K562 (cell line): ENCODE measurements around the gene TMEM214. TPM values are rescaled to one million over a fixed set of nuclear protein-coding genes. Genes with fewer than 3 reads are reported as not detected.

Experiments
- ARHGAP35 ChIP-seq: fragments of 450-650 bp; IDR thresholded peaks from 2 replicates; pipeline ENCODE4 v1.6.1; 2018; ENCODE audit not compliant: partially characterized antibody
- ATF7 ChIP-seq: fragments of 450-650 bp; IDR thresholded peaks from 2 replicates; pipeline ENCODE4 v1.7.1; 2014; ENCODE audit warnings: mild to moderate bottlenecking, moderate library complexity
- CTCFL ChIP-seq: IDR thresholded peaks from 2 replicates; pipeline ENCODE4 v1.6.1; 2011; ENCODE audit warnings: borderline replicate concordance, low read depth, mild to moderate bottlenecking, moderate library complexity, low read length; ENCODE audit not compliant: insufficient read depth, poor library complexity, severe bottlenecking
- CUX1 ChIP-seq: fragments of 200-800 bp; sonication (Bioruptor generic); IDR thresholded peaks from 2 replicates; pipeline ENCODE4 v1.6.1; 2016; ENCODE audit warnings: missing genetic modification characterization, missing compliant biosample characterization
- EHMT2 ChIP-seq: fragments of 450-650 bp; IDR thresholded peaks from 2 replicates; pipeline ENCODE4 v1.6.1; 2018; ENCODE audit warnings: antibody characterized with exemption
- GTF2F1 ChIP-seq: IDR thresholded peaks from 2 replicates; pipeline ENCODE4 v1.6.1; 2011; ENCODE audit warnings: low read depth, low read length, improper control_type of control experiment
- PHTF2 ChIP-seq: fragments of 250-450 bp; sonication (Bioruptor Pico); IDR thresholded peaks from 2 replicates; pipeline ENCODE4 v1.5.0; 2021; ENCODE audit warnings: mild to moderate bottlenecking
- POLR2A ChIP-seq: fragments of 450-650 bp; conservative IDR thresholded peaks from 2 replicates; pipeline ENCODE4 v1.6.1; 2016
- POLR2G ChIP-seq: fragments of 200-400 bp; formaldehyde crosslinking; IDR thresholded peaks from 2 replicates; pipeline ENCODE4 v1.6.1; 2017; ENCODE audit warnings: low read depth, mild to moderate bottlenecking, antibody characterized with exemption, low read length, moderate library complexity
- SAFB ChIP-seq: fragments of 200-400 bp; formaldehyde crosslinking; IDR thresholded peaks from 2 replicates; pipeline ENCODE4 v1.6.1; 2017; ENCODE audit warnings: low read depth, low read length, borderline replicate concordance
- SNRNP70 ChIP-seq: fragments of 200-400 bp; formaldehyde crosslinking; optimal IDR thresholded peaks from 2 replicates; pipeline ENCODE3; 2017; ENCODE audit warnings: low read depth, low read length
- TRIM28 ChIP-seq: fragments of 450-650 bp; IDR thresholded peaks from 2 replicates; pipeline ENCODE4 v1.6.1; 2017
- ZC3H8 ChIP-seq: fragments of 450-650 bp; IDR thresholded peaks from 2 replicates; pipeline ENCODE4 v1.6.1; 2017
- ZNF232 ChIP-seq: sonication (generic); formaldehyde crosslinking; IDR thresholded peaks from 2 replicates; pipeline ENCODE4 v1.8.0; 2022; ENCODE audit warnings: mild to moderate bottlenecking, missing genetic modification reagents
- ZNF280A ChIP-seq: fragments of 450-650 bp; IDR thresholded peaks from 2 replicates; pipeline ENCODE4 v1.6.1; 2018; ENCODE audit warnings: mild to moderate bottlenecking, low read depth; ENCODE audit not compliant: partially characterized antibody
- ZNF561 ChIP-seq: fragments of 450-650 bp; formaldehyde crosslinking; conservative IDR thresholded peaks from 2 replicates; pipeline ENCODE4 v1.4.0; 2020; ENCODE audit warnings: mild to moderate bottlenecking, moderate library complexity
- ZNF707 ChIP-seq: fragments of 250-450 bp; sonication (Bioruptor Pico); conservative IDR thresholded peaks from 2 replicates; pipeline ENCODE4 v1.8.0; 2022; ENCODE audit warnings: inconsistent platforms, mild to moderate bottlenecking, moderate library complexity
- ZNF764 ChIP-seq: fragments of 250-450 bp; sonication (Bioruptor Pico); IDR thresholded peaks from 2 replicates; pipeline ENCODE4 v1.4.0; 2020; ENCODE audit warnings: low read depth, mild to moderate bottlenecking, moderate library complexity
- polyA plus RNA-seq, 8 experiments: library from polyadenylated mRNA; depleted of rRNA in 4 of 8; stranded (reverse) in 5 of 8; unstranded in 3 of 8; fragments of >200 nt; fragmentation: Nextera tagmentation in 2 of 8; fragmentation: Illumina TruSeq in 1 of 8; extraction: Ambion mirVana in 2 of 8; extraction: Trizol in 1 of 8; gene quantifications; 2 replicates each; pipeline versions ENCODE4 v1.2.1 to v1.2.3, GENCODE V29; 2011 to 2014; ENCODE audit warnings: inconsistent platforms in 1 of 8, missing spikeins in 1 of 8
- total RNA-seq, 7 experiments: library from RNA; depleted of rRNA in 6 of 7; stranded (reverse); fragments of >200 nt in 6 of 7; fragmentation: Illumina TruSeq in 2 of 7; extraction: Trizol in 2 of 7; gene quantifications; 2 replicates each; pipeline versions ENCODE4 v1.2.1 to v1.2.3, GENCODE V29; 2011 to 2021; ENCODE audit warnings: low replicate concordance in 1 of 7
- TF ChIP-seq, protein P1 (sequence below): fragments of 250-450 bp; sonication (Bioruptor Pico); IDR thresholded peaks from 2 replicates; pipeline ENCODE4 v1.8.0; 2021; ENCODE audit warnings: moderate library complexity, mild to moderate bottlenecking, inconsistent platforms

The TMEM214 gene
- total and polyA plus RNA-seq, 9 of the 15 experiments (the other 6 are each of a cell fraction or from before 2014, with no cell fraction given) = 11.4 to 81.4 (median 44.1) TPM

- TF ChIP-seq CTCFL (no peak), SNRNP70 (no peak), EHMT2 (no peak), ARHGAP35 (no peak), ATF7 (peak; percentile 80; the same call in 1 of the 2 replicates), ZNF280A (no peak), SAFB (peak; percentile 72; the same call in 1 of the 2 replicates), GTF2F1 (no peak), TRIM28 (peak; percentile 26; the same call in 1 of the 2 replicates), ZNF707 (CRISPR knock-in tag) (no peak), ZNF764 (CRISPR knock-in tag) (peak; percentile 73), PHTF2 (CRISPR knock-in tag) (no peak), POLR2G (peak; percentile 92), ZC3H8 (no peak), ZNF561 (no peak), CUX1 (CRISPR knock-in tag) (no peak), POLR2A (peak; percentile 80), ZNF232 (CRISPR knock-in tag) (0 out of 2 replicates have a peak, but pooled peaks have one; percentile 4)
- TF ChIP-seq, protein P1, sequence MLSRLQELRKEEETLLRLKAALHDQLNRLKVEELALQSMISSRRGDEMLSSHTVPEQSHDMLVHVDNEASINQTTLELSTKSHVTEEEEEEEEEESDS (CRISPR knock-in tag) = no peak
Measured at GRCh38 chr2:27050996-27051901, 18.5 kb downstream of the TMEM214 start, which contains the start of gene AGBL5 (continued).
